COLO829 (cell line): ENCODE measurements around the gene RPS3A.
"Not testable (repeated sequence)": the region's sequence is repeated elsewhere in the genome, so short reads cannot be mapped to it uniquely, and the experiment has no call there.

Experiments used
- DNase-seq: peaks from one replicate; pipeline ENCODE4 v3.0.0; 2012; ENCODE audit warnings: low spot score

Gene RPS3A

DNA sequence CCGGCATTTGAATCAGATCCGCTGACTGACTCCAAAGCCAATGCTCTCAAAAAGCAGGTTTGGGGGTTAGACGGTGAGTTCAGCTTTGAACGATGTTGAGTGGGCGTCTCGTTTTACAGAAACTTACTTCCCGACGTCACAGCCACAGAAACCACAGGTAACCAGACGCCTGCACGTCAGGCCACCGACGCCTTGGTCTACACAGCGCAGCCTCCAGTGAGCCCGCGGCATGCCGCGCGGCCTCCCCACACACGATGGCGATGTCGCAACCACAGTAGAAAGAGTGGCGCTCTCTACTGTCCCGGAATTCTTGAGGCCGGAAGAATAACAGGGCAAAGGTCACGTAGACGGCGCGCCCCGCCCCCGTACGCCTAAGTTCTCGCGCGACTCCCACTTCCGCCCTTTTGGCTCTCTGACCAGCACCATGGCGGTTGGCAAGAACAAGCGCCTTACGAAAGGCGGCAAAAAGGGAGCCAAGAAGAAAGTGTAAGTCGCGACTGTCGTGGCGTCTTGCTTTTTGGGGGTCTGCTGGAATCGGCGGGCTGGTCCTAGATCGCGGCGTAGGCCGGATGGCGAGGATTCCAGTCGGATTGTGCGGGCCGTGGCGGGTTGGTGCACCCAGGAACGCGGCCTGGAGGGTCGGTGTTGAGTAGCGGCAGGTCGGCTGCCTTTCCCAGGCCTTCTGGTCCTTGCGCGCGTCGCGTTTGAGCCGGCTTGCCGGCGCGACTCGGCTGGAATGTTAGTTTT is at the start of gene RPS3A:
RPS3A (plus strand) TSS at position 400 of the 747 bp plus-strand sequence; CDS start at position 425, 25 bp downstream.
- peak; percentile 96 for DNase-seq

DNA sequence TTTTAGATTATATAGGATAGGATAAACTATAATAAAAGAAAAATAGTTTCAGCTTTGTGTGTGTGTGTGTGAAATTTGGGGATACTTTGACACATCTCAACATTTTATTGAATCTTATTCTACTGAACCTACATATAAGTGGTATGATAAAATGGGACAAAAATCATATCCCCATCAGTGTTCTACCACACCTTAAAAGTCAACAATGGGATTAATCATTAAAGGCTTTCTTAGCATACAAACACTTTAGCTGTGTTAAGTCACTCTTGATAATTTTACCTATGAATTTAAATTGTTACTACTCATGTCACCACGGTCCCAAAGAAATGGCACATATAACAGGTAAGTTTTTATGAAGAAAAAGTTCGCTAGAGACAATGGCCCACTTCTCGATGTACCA is 46.6 kb upstream of the RPS3A start:
- no peak for DNase-seq

GRCh38 chr4:151055539-151055938 is 43.9 kb upstream of the RPS3A start:
- no peak for DNase-seq

DNA sequence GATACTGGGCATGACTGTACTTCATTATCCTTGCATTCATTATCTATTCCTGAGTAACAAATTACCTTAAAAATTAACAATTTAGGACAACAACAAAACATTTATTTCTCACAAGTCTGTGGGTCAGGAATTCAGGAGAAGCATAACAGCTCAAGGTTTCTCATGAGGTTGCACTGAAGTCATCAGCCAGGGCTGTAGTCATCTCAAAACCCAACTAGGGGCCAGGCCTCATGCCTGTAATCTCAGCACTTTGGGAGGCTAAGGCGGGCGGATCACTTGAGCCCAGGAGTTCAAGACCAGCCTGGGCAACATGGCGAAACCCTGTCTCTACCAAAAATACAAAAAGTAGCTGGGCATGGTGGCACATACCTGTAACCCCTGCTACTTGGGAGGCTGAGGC is 36.3 kb upstream of the RPS3A start:
- not testable (repeated sequence) for DNase-seq

DNA sequence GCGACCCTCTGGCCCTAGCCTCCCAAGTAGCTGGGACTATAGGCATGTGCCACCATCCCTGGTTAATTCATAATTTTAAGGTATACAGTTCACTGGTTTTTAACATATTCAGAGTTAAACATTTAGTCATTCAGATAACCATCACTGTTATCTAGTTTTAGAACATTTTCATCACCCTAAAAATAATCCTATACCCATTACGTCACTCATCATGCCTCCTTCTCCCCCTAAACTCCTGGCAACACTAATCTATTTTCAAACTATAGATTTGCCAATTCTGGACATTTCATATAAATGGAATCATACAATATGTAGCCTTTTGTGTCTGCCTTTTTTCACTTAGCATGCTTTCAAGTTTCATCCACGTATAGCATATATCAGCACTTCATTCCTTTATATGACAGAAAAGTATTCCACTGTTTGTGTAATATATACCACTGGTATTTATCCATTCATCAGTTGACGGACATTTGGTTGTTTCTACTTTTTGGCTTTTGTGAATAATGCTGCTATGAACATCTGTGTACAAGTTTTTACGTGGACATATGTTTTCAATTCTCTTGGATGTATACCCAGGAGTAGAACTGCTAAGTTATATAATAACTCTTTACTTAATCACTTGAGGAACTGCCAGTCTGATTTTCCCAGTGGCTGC is 32.0 kb upstream of the RPS3A start:
- DNase-seq, result no peak

DNA sequence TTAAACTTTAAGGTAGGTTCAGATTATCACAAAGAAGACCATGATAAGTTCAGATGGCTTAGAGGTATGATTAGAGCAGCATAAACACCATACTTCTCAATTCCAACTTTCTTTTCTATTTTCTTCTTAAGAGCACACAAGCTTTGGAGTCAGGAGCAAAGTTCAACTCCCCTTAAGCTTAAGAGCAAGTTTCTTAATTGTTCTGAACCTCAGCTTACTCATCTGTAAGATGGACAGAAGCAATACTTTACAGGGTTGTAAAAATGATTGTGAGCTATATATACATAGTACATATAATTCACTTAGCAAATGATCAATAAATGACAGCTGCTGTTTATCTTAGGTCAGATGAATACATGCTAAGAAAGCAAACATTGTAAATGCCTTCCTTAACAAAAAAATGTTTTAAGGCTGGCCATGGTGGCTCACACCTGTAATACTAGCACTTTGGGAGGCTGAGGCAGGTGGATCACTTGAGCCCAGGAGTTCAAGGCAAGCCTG is 25.0 kb upstream of the RPS3A start:
- DNase-seq, result no peak

DNA sequence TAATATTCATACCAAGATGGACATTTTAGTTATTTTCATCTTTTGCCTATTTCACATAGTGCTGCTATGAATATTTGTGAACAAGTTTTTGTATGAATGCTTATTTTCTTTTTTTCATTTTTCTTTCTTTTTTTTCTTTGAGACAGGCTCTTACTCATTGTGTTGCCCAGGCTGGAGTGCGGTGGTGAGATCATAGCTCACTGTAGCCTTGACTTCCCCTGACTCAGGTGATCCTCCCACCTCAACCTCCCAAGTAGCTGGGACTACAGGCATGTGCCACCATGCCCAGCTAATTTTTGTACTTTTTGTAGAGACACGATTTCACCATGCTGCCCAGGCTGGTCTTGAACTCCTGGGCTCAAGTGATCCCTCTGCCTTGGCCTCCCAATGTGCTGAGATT is 21.4 kb upstream of the RPS3A start:
- DNase-seq, result not testable (repeated sequence)

DNA sequence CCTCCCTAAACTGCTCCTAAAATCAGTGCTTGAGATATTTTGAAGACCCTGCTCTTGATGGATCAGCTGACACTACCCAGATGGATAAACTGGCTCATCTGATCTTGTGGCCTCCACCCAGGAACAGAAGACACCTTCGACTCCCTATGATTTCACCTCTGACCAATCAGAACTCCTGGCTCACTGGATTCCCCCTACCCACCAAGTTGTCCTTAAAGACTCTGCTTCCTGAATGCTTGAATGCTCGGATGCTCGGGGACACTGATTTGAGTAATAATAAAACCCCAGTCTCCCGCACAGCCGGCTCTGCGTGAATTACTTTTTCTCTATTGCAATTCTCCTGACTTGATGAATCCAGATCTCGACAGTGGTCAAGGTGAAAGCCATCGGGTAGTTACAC is 12.0 kb upstream of the RPS3A start:
- no peak for DNase-seq

- DNase-seq, result no peak
Measured at GRCh38 chr4:151091047-151091446, 8.4 kb upstream of the RPS3A start.

DNA sequence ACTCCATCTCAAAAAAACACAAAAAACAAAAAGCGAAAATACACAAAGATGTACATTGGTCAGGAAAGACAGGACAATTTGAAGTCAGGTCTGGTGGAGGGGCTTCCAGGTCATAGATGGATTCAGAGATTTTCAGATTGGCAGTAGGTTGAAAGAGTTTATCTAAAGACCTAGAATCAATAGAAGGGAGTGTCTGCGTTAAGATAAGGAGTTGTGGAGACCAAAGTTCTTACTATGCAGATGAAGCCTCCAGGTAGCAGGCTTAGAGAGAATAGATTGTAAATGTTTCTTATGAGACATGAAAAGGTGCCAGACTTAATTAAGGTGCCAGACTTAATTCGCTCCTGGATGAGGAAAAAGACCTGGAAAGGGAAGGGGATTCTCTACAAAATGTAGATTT is 6.9 kb upstream of the RPS3A start:
- DNase-seq, result no peak

DNA sequence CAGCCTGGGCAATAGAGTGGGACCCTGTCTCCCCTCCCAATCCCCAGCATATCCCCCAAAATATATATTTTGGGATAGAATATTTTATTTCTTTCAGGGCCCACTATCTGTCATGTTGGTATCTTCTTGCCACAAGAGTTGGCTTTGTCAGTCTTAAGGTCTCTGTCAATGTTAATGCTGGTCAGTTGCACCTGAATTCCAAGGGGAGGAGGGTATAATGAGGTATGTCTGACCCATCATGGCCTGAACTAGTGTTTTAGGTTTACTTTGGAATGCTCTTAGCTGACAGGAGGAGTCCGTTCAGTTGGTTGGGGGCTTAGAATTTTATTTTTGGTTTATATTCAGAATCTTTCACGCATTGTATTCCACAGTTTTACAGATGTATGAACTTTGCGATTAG is 6.2 kb upstream of the RPS3A start:
- DNase-seq, result no peak

DNA sequence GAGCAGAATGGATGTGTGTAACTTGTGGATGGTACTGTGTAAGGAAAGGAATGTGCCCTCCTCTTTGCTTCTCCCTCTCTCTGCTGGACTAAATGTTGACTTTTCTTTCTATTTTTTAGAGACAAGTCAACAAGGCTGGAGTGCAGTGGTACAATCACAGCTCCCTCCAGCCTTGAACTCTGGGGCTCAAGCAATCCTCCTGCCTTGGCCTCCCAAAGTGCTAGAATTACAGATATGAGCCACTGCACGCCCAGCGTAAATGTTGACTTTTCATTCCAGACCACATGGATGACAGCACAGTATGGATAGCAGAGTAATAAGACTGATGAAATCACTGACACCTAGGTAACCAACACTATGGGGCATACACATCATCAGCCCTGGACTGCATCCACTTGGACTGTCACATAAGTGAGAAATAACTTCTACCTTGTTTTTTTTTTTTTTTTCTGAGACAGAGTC is 5.1 kb upstream of the RPS3A start:
- DNase-seq, result no peak

DNA sequence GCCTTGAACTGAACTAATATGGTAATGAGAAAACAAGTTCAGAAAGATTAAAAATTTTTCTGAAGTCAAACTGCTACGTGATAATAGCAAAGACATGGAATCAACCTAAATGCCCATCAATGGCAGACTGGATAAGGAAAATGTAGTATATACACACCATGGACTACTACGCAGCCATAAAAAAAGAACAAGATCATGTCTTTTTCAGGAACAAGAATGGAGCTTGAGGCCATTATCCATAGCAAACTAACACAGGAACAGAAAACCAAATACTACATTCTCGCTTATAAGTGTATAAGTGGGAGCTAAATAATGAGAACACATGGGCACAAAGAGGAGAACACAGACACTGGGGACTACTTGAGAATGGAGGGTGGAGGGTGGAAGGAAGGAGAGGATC is 4.3 kb upstream of the RPS3A start:
- DNase-seq, result no peak

DNA sequence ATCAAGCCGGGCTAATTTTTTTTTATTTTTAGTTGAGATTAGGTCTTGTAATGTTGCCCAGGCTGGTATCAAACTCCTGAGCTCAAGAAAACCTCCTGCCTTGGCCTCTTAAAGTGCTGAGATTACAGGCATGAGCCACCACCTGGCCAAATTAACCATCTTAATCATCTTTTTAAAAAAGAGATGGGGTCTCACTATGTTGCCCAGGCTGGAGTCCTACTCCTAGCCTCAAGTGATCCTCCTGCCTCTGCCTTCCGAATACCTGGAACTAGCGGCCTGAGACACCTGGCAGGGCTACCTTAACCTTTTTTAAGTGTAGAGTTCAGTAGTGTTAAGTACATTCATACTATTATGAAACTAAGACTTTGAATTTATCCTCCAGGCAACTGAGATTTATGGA is 1.7 kb upstream of the RPS3A start:
- no peak for DNase-seq

DNA sequence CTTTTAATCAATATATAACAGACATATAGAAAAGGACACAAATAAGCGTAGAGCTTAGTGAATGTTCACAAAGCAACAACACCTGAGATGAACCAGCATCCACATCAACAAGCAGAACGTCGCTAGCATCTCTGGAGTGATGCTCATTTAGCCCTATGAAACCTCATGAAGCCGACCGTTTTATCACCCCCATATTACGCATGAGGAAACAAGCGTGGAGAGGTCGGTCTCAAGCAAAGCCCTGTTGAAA is 524 bp upstream of the RPS3A start:
- no peak for DNase-seq

GRCh38 chr4:151099976-151100417 is 569 bp downstream of the RPS3A start:
- no peak for DNase-seq

- no peak for DNase-seq
Measured at GRCh38 chr4:151100531-151100930, 1.1 kb downstream of the RPS3A start.

- no peak for DNase-seq
Measured at GRCh38 chr4:151103758-151104157, 4.3 kb downstream of the RPS3A start.

- DNase-seq, result no peak
Measured at GRCh38 chr4:151104621-151105020, 5.2 kb downstream of the RPS3A start.

- DNase-seq, result no peak
Measured at GRCh38 chr4:151105454-151106032, 6.1 kb downstream of the RPS3A start.

DNA sequence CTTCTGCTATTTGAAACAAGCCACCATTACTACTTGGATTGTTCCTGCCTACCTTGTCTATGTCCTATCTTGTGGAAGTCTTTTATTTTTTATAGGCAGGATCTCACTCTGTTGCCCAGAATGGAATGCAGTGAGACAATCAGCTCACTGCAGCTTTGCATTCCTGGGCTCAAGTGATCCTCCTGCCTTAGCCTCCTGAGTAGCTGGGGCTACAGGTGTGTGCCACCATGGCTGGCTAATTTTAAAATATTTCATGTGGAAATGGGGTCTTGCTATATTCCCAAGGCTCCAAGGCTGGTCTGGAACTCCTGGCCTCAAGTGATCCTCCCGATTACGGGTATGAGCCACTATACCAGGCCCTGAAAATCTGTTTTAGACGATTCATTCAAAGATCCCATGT is 7.6 kb downstream of the RPS3A start:
- DNase-seq, result no peak

DNA sequence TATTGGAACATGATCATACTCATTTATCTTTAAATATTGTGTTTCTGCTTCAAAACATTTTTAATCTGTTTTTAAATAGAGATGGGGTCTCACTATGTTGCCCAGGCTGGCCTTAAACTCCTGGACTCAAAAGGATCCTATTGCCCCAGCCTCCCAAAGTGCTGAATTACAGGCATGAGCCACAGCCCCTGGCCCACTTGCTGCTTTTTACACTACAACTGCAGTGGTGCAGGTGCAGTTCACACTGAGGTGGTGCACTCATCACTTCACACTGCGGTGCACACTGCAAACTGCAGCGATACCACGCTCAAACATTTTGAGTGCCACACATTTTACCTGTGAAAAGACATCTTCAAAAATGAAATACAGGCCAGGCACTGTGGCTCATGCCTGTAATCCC is 10.8 kb downstream of the RPS3A start:
- no peak for DNase-seq

GRCh38 chr4:151114338-151114737 is 14.9 kb downstream of the RPS3A start:
- DNase-seq, result no peak
